Heart right ventricle (tissue), 16 donors: ENCODE measurements around the gene CFTR. TPM values are rescaled to one million over a fixed set of nuclear protein-coding genes. Genes with fewer than 3 reads are reported as not detected.

Source experiments
- ATAC-seq, 8 donors: fragments of 200-7000 bp; cut with Tn5 transposase; one replicate each; pipeline ENCODE4 v1.9.1; 2020; ENCODE audit warnings: mild to moderate bottlenecking in 8 of 8, moderate library complexity in 8 of 8, moderate number of reproducible peaks in 1 of 8
- DNase-seq, 2 donors: peaks; one replicate each; pipeline ENCODE4 v3.0.0-alpha.2; 2020
- H3K27ac ChIP-seq, 10 donors: fragments of 200-600 bp; sonication (generic) in 2 of 10; one replicate each; pipeline versions ENCODE4 v1.5.0 to v1.8.0; 2020 to 2022; ENCODE audit warnings: mild to moderate bottlenecking in 3 of 10
- H3K27me3 ChIP-seq, 7 donors: fragments of 200-600 bp; one replicate each; pipeline ENCODE4 v1.8.0; 2021 to 2022; ENCODE audit warnings: mild to moderate bottlenecking in 2 of 7
- H3K36me3 ChIP-seq, 9 donors: fragments of 200-600 bp; sonication (generic) in 1 of 9; one replicate each; pipeline versions ENCODE4 v1.5.0 to v1.8.0; 2020 to 2022; ENCODE audit warnings: mild to moderate bottlenecking in 2 of 9
- H3K4me1 ChIP-seq, 9 donors: fragments of 200-600 bp; sonication (generic) in 1 of 9; one replicate each; pipeline versions ENCODE4 v1.5.0 to v1.8.0; 2020 to 2022; ENCODE audit warnings: mild to moderate bottlenecking in 4 of 9
- H3K4me3 ChIP-seq, 10 donors: fragments of 200-600 bp; sonication (generic) in 2 of 10; one replicate each; pipeline versions ENCODE4 v1.5.0 to v1.8.0; 2020 to 2022; ENCODE audit warnings: mild to moderate bottlenecking in 7 of 10, moderate library complexity in 2 of 10
- H3K9me3 ChIP-seq, 11 donors: fragments of 200-600 bp in 10 of 11; sonication (generic) in 2 of 11; one replicate each; pipeline versions ENCODE4 v1.5.0 to v1.8.0; 2013 to 2022; ENCODE audit warnings: mild to moderate bottlenecking in 2 of 11, control low read depth in 1 of 11, moderate library complexity in 1 of 11
- WGBS, 2 donors: extraction: QIAGEN DNeasy Blood & Tissue Kit; methylation state at CpG; one replicate each; pipeline ENCODE4 v1.1.7; 2013; ENCODE audit warnings: inconsistent platforms in 1 of 2; 5-methylcytosine and 5-hydroxymethylcytosine counted together
- intact Hi-C, 10 donors: fragments of 100-400 bp; cut with DNase I; formaldehyde crosslinking; loops; one replicate each; pipeline versions ENCODE4 v1.11.1 to v1.14.2; 2022
- polyA plus RNA-seq, 2 donors: library from polyadenylated mRNA; stranded (reverse); fragments of 200-250 nt; gene quantifications; one replicate each; pipeline ENCODE4 v1.2.3, GENCODE V29; 2013
- total RNA-seq, 10 donors: library from RNA; stranded (reverse); fragmentation: NEBNext Ultra II Directional in 3 of 10; extraction: Animal tissue kit (Norgen Biotek cat#: 25700) in 3 of 10; gene quantifications; one replicate each; pipeline versions ENCODE4 v1.2.1 to v1.2.4, GENCODE V29; 2021 to 2023
- TF ChIP-seq, protein P1 (sequence below), 9 donors: fragments of 200-600 bp; sonication (generic) in 2 of 9; IDR thresholded peaks; one replicate each; pipeline versions ENCODE4 v1.5.0 to v1.8.0; 2021 to 2022; ENCODE audit warnings: antibody characterized with exemption in 9 of 9, mild to moderate bottlenecking in 5 of 9, moderate library complexity in 1 of 9
- donor health status: Arrhythmogenic right ventricular cardiomyopathy.
- donor health status: ischemic (EF 13 %, LVEDD 7.1; RV severe dilation, severe dysfunction).
- donor health status: healthy with polysubstance abuse.
- donor health status: DM: no; HTN: yes; CAD: no.
- donor health status: DM: no; HTN: no; CAD: no.
- donor health status: ischemic (EF 25% LVEDD 6.9; RV normal size, moderate dysfunction).
- donor health status: ischemic (EF 25% LVEDD 5.7; RV mildly dilated, moderate dysfunction).
- donor health status: healthy.
- donor health status: DM: yes; HTN: yes; CAD: no.
- donor health status: Ischemic cardiomyopathy.
- donor health status: ischemic (EF 35%, LVEDD 5.7; RV mildly dilated, moderate dysfunction).
- donor health status: nonischemic (EF 11% LVEDD 7.7; RV severe dilation, severe dysfunction).
- donor health status: DM: yes; HTN: yes; CAD: no.
- donor health status: PGD.
- donor health status: ischemic (EF 29% LVEDD 5.4; RV normal size, mild dysfunction).
- donor health status: nonischemic (EF 23%, LVEDD 6.1; RV moderate dilation, normal function).

Gene CFTR
- total and polyA plus RNA-seq, 12 donors: 0.06 to 0.95 (median 0.25) TPM; not detected in 2

DNA sequence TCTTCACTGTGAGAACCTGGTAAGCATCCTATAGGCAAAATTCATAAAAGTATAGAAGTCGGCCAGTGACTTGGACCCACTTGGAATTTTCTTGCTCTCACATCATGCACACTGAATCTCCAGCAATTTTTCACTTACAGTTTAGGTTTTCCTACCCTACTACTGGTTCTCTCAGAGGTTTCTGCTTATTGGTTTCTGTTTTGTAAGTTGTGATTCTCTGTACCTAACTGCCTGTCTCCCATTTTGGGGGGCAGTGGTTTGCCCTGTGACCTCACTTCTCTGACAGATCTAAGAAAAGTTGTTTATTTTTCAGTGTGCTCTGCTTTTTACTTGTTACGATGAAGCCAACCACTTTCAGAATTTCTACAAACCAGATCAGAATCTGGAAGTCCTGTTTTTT is 158.1 kb downstream of the CFTR start:
- Histone ChIP-seq H3K9me3 (peaks cover 0 to 5% (median 0%) of the 10 kb centered on the region in 11 donors), H3K36me3 (no peaks in the 10 kb centered on the region), H3K27me3 (no peaks in the 10 kb centered on the region), H3K27ac (no peak overlapping the region), H3K4me1 (no peaks in the 10 kb centered on the region), H3K4me3 (no peak overlapping the region)
- 89 to 95% methylated on average over 2 of the region's 2 CpGs for WGBS, 2 donors
- DNase-seq (no peak), ATAC-seq (no peak)
- intact Hi-C loops: no loop called here
- TF ChIP-seq, protein P1, sequence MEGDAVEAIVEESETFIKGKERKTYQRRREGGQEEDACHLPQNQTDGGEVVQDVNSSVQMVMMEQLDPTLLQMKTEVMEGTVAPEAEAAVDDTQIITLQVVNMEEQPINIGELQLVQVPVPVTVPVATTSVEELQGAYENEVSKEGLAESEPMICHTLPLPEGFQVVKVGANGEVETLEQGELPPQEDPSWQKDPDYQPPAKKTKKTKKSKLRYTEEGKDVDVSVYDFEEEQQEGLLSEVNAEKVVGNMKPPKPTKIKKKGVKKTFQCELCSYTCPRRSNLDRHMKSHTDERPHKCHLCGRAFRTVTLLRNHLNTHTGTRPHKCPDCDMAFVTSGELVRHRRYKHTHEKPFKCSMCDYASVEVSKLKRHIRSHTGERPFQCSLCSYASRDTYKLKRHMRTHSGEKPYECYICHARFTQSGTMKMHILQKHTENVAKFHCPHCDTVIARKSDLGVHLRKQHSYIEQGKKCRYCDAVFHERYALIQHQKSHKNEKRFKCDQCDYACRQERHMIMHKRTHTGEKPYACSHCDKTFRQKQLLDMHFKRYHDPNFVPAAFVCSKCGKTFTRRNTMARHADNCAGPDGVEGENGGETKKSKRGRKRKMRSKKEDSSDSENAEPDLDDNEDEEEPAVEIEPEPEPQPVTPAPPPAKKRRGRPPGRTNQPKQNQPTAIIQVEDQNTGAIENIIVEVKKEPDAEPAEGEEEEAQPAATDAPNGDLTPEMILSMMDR (IDR thresholded peaks at IDR 0.05): no peak

DNA sequence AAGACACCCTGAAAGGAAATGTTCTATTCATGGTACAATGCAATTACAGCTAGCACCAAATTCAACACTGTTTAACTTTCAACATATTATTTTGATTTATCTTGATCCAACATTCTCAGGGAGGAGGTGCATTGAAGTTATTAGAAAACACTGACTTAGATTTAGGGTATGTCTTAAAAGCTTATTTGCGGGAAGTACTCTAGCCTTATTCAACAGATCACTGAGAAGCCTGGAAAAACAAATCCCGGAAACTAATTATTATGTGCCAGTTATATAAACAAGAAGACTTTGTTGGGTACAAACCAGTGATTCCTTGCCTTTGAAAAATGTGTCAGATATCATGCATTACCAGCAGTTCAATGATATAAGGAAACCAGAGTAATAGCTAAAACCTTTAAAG is 160.1 kb downstream of the CFTR start:
- intact Hi-C loops: no loop called here
- WGBS, 2 donors: 81 to 82% methylated on average over 2 of the region's 2 CpGs

DNA sequence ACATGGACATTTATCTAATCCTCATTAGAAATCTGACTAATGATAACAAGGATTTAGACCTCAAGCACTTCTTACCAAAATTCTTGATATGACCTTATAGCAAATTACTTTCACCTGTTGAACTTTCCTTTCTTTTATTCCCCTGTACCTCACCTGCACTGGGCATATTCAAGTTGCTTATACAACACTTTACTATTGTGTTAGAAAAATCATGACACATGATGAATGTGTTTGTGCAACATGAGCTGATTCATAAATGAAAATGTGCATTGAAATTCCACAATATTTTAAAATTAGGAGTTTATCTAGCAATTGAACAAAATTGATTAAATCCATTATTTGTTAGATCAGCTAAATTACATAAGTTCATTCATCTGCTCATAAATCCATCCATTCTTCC is 160.6 kb downstream of the CFTR start:
- H3K27me3 ChIP-seq: no peaks in the 10 kb centered on the region
- H3K36me3 ChIP-seq: no peaks in the 10 kb centered on the region
- intact Hi-C loops: no loop called here
- H3K4me3 ChIP-seq: no peak overlapping the region
- H3K4me1 ChIP-seq: no peaks in the 10 kb centered on the region
- no peak overlapping the region for H3K27ac ChIP-seq
- ATAC-seq (no peak), DNase-seq (no peak)
- TF ChIP-seq, protein P1 (IDR thresholded peaks at IDR 0.05): no peak
- H3K9me3 ChIP-seq: no peaks in the 10 kb centered on the region

More for the DNA sequence above, 160.1 kb downstream of the CFTR start:
- ATAC-seq (no peak), DNase-seq (no peak)
- no peaks in the 10 kb centered on the region for H3K27me3 ChIP-seq
- H3K4me3 ChIP-seq: no peak overlapping the region
- no peaks in the 10 kb centered on the region for H3K4me1 ChIP-seq
- TF ChIP-seq, protein P1 (IDR thresholded peaks at IDR 0.05): no peak
- no peak overlapping the region for H3K27ac ChIP-seq
- H3K9me3 ChIP-seq: no peaks in the 10 kb centered on the region
- H3K36me3 ChIP-seq: no peaks in the 10 kb centered on the region

DNA sequence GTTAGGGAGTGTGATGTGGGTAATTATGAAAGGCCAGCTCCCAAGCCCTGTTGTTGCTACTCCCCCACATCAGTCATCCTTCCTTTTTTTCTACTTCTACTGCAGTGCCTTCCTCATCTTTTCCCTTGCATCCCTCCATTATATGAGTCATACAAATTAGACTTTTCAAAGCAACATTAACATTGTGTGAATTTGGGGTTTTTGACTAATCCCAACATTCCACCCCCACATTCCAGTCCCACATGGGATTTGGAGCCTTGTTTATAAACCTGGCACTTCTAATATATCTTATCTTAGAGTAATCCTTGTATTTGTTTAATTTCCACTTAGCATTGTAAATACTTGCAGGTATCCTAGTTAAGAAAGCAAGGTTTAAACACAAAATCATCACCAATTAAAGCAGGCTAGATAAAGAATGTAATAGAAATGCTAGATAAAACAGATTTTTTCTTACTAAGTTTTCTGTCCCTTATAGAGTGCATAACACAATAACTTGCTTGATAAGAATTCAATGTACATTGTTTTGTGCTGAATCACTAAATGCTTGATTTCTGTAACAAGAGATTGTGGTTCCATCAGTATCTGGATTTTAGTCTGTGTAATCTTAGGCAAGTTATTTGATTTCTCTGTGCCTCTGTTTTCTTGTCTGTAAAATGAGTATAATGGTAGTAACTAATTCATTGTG is 165.8 kb downstream of the CFTR start:
- H3K4me1 ChIP-seq: no peaks in the 10 kb centered on the region
- H3K9me3 ChIP-seq: no peaks in the 10 kb centered on the region
- DNase-seq (no peak), ATAC-seq (no peak)
- no peaks in the 10 kb centered on the region for H3K27me3 ChIP-seq
- H3K4me3 ChIP-seq: no peak overlapping the region
- no peak overlapping the region for H3K27ac ChIP-seq
- H3K36me3 ChIP-seq: no peaks in the 10 kb centered on the region
- TF ChIP-seq, protein P1 (IDR thresholded peaks at IDR 0.05): no peak
- intact Hi-C loops: no loop called here
